Kidney epithelial cell (primary cell): ENCODE measurements around the gene NXPH2. TPM values are rescaled to one million over a fixed set of nuclear protein-coding genes. Genes with fewer than 3 reads are reported as not detected.
A peak's percentile ranks its signal among the peaks of the same experiment; 100 is the strongest.
"Not testable (repeated sequence)": the region's sequence is repeated elsewhere in the genome, so short reads cannot be mapped to it uniquely, and the experiment has no call there.

Experiments used
- DNase-seq: peaks from one replicate; pipeline ENCODE4 v3.0.0-alpha.2; 2010; ENCODE audit warnings: low read depth
- H3K27me3 ChIP-seq: 2 replicates; pipeline ENCODE4 v1.6.0; 2011; ENCODE audit warnings: low read length; ENCODE audit not compliant: control insufficient read depth, insufficient read depth
- H3K36me3 ChIP-seq: 2 replicates; pipeline ENCODE4 v1.5.1; 2011; ENCODE audit warnings: low read length; ENCODE audit not compliant: control insufficient read depth, insufficient read depth
- H3K4me3 ChIP-seq: 2 replicates; pipeline ENCODE4 v1.5.1; 2011; ENCODE audit warnings: low read depth, mild to moderate bottlenecking, control low read depth, low read length
- total RNA-seq: library from RNA; depleted of rRNA; stranded (reverse); fragments of >200 nt; gene quantifications from 2 replicates; pipeline ENCODE4 v1.2.3, GENCODE V29; 2015
- TF ChIP-seq, protein P1 (sequence below): IDR thresholded peaks from 2 replicates; pipeline ENCODE4 v1.5.1; 2011; ENCODE audit warnings: mild to moderate bottlenecking, moderate library complexity, low read length, control low read depth, inconsistent platforms; ENCODE audit not compliant: insufficient read depth, poor library complexity, severe bottlenecking

Gene NXPH2
- total RNA-seq, 1 donor from 2014 or later: not detected

DNA sequence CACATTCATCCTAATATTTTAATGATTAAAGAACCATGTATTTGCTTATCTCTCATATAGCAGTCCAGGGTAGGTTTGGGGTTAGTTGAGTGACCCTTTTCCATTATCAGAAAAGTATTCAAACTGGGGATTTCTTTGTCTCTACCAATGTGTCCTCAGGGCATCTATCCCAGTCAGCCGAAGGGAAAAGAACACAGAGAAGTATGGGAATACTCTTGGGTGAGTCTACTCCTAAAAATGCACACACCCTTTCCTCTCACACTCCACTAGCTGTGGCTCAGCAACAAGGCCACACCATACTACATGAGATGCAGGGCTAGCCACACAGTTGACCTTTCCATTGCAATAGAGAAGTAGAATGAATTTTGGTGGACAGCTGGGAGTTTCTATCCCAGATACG, 114.3 kb downstream of the NXPH2 start:
- Histone ChIP-seq H3K27me3 (no peaks in the 10 kb centered on the region), H3K36me3 (no peaks in the 10 kb centered on the region), H3K4me3 (no peak overlapping the region)
- DNase-seq: no peak
- TF ChIP-seq, protein P1, sequence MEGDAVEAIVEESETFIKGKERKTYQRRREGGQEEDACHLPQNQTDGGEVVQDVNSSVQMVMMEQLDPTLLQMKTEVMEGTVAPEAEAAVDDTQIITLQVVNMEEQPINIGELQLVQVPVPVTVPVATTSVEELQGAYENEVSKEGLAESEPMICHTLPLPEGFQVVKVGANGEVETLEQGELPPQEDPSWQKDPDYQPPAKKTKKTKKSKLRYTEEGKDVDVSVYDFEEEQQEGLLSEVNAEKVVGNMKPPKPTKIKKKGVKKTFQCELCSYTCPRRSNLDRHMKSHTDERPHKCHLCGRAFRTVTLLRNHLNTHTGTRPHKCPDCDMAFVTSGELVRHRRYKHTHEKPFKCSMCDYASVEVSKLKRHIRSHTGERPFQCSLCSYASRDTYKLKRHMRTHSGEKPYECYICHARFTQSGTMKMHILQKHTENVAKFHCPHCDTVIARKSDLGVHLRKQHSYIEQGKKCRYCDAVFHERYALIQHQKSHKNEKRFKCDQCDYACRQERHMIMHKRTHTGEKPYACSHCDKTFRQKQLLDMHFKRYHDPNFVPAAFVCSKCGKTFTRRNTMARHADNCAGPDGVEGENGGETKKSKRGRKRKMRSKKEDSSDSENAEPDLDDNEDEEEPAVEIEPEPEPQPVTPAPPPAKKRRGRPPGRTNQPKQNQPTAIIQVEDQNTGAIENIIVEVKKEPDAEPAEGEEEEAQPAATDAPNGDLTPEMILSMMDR: no peak

DNA sequence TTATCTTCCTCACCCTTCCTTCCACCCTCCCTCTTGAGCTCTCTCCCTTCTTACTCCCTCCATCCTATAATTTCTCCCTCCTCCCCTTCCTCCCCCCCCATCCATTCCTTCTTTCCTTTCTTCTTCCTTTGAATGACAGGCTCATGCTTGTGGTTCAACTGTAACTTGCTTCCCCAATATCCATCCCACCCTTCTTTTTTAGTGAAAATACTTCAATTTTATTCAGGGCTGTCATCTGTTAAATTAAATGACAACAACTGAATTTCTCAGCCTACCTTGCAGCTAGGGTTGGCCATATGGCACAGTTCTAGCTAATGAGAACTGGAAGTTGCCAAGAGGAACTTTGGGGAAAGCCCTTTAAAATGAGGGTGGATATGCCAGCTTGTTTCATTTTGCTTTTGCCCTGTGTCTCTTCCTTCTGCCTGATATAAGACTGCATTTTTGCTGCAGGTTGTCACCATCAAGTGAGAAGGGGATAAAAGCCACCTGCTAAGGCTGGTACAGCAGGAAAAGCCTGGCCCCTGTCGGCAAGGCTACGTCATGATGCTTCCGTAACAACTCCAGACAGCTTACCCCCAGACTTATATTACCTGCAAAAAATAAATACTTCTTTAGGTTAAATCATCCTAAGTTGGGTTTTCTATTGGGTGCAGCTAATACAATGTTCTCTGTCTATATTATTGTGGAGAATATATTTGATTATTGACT, 121.8 kb downstream of the NXPH2 start:
- no peaks in the 10 kb centered on the region for H3K27me3 ChIP-seq
- H3K36me3 ChIP-seq: no peaks in the 10 kb centered on the region
- TF ChIP-seq, protein P1: peak; percentile 26
- no peak for DNase-seq
- no peak overlapping the region for H3K4me3 ChIP-seq

DNA sequence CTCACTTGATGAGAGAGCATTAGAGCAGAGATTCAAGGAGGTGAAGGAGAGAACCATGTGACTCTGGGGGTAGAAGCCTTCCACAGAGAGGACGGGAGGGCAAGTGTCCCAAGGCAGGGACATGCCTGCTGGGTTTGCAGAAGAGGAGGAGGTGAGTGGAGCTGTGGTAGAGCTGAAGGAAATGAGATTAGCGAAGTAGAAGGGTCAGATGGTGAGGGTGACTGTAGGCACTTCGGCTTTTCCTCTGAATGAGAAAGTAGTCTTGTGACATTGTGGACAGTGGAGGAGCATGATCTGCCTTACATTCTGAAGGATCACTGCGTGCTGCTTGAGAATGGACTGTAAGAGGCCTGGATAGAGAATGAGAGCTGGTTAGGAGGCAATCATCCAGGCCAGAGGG, 126.0 kb downstream of the NXPH2 start:
- no peak overlapping the region for H3K4me3 ChIP-seq
- H3K27me3 ChIP-seq: no peaks in the 10 kb centered on the region
- DNase-seq: no peak
- no peaks in the 10 kb centered on the region for H3K36me3 ChIP-seq
- TF ChIP-seq, protein P1: no peak

DNA sequence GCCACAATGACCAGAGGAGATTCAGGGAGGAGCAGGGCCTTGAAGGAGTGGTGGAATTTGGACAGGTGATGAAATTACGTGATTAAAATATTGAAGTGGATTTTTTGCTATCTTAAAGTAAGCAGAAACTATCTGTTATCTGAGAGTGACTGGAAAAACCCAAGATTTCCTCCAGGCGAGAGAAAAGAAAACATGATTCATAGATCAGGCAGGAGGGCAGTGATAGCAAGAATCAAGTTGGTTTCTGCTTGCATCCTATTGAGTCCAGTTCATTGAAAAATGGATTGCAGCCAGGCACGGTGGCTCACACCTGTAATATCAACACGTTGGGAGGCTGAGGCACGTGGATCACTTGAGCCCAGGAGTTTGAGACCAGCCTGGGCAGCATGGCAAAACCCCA, 127.8 kb downstream of the NXPH2 start:
- no peaks in the 10 kb centered on the region for H3K27me3 ChIP-seq
- H3K36me3 ChIP-seq: no peaks in the 10 kb centered on the region
- DNase-seq: no peak
- H3K4me3 ChIP-seq: no peak overlapping the region
- TF ChIP-seq, protein P1: no peak

DNA sequence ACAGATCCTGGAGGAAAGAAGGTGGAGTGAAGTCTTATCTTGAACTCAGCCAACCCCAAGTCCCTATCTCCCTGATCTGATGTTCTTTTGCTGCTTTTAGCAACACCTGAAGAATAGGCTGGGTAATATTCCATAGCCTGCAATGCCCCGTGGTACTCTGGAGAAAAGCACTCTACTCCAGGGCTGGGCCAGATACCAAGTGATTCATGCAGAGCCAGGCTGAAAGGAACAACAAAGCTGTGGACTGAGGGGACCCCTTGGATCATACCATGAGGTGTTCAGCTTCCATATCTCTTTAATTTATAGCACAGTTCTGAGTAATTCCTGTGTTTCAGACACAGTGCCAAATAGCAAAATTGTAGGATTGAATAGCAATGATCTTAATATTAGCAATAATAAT, 130.6 kb downstream of the NXPH2 start:
- Histone ChIP-seq H3K4me3 (no peak overlapping the region), H3K36me3 (no peaks in the 10 kb centered on the region), H3K27me3 (no peaks in the 10 kb centered on the region)
- TF ChIP-seq, protein P1: no peak
- DNase-seq: no peak

DNA sequence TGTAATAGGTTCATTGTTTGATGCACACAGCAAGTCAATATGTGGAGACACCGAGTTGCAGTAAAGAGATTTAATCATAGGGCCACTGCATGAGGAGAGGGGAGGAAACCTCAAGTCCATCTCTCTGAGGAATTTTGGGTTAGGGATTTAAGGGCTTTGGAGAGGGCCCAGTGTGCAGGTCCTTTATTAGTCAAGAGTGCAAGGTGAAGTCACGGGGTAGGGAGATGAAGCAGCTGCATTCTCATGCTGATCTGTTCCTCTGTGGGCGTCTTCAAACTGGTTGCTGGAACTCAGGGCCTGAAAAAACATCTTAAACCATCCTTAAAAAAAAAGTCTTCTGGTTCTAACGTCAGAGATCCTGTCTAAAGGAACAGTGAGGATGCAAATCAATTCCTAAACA, 131.6 kb downstream of the NXPH2 start:
- H3K27me3 ChIP-seq: no peaks in the 10 kb centered on the region
- TF ChIP-seq, protein P1: no peak
- no peak overlapping the region for H3K4me3 ChIP-seq
- no peaks in the 10 kb centered on the region for H3K36me3 ChIP-seq
- no peak for DNase-seq

DNA sequence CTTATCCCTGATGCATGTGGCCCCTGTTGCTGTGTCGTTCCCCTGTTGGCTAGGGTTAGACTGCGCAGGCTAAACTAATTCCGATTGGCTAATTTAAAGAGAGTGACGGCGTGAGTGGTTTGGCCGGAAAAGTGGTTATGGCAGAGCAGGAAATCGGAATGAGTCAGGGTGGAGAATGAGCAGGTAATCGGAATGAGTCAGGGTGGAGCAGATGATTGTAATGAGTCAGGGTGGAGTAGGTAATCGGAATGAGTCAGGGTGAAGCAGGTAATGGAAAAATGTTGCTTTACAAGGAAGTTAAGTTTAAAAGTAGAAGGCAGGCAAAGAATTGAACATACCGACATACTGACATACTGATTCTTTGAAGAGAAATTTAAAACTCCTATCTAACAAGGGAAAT, 135.4 kb downstream of the NXPH2 start:
- H3K27me3 ChIP-seq, H3K4me3 ChIP-seq, H3K36me3 ChIP-seq: not testable (repeated sequence)
- peak; percentile 43 for DNase-seq
